Measurements from ENCODE around the gene CEP85.

DNA sequence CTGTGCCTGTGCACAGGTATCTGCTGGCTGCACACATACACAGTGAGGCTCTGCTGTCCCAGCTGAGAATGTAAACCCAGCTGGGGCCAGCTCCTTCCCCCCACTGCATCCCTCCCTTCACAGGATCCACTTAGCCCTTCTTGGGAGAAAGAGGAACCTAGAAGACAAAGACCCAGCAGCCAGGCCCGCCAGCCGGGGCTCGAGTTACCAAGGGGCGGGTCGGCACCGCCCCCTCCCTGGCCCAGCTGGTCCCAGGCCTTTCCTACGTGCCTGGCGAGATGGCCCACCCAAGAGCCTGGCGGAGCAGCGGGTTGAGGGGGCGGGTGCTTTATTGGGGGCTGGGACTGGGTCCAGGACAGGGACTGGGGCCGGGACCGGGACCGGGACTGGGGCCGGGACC, 48.0 kb downstream of the CEP85 start:
- TF ChIP-seq, protein P1, sequence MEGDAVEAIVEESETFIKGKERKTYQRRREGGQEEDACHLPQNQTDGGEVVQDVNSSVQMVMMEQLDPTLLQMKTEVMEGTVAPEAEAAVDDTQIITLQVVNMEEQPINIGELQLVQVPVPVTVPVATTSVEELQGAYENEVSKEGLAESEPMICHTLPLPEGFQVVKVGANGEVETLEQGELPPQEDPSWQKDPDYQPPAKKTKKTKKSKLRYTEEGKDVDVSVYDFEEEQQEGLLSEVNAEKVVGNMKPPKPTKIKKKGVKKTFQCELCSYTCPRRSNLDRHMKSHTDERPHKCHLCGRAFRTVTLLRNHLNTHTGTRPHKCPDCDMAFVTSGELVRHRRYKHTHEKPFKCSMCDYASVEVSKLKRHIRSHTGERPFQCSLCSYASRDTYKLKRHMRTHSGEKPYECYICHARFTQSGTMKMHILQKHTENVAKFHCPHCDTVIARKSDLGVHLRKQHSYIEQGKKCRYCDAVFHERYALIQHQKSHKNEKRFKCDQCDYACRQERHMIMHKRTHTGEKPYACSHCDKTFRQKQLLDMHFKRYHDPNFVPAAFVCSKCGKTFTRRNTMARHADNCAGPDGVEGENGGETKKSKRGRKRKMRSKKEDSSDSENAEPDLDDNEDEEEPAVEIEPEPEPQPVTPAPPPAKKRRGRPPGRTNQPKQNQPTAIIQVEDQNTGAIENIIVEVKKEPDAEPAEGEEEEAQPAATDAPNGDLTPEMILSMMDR (IDR thresholded peaks at IDR 0.05; ENCODE audit: insufficient read depth, low read depth, low read length) = no peak
- TF ChIP-seq EZH2 (IDR thresholded peaks at IDR 0.05; ENCODE audit: insufficient read depth, low read length) = no peak
